GM12891 (cell line): ENCODE results near the gene FBXL4.

Experiments
- DNase-seq: peaks from one replicate; pipeline ENCODE4 v3.0.0; 2011; ENCODE audit warnings: low spot score; ENCODE audit not compliant: insufficient read length
- FAIRE-seq: peaks from 2 replicates; lab custom pipeline; 2011; peaks lifted over from hg19 to GRCh38; lab: Jason Lieb, UNC
- PAX5 ChIP-seq: IDR thresholded peaks from 2 replicates; pipeline ENCODE4 v1.6.1; 2011; ENCODE audit warnings: low read length, moderate library complexity, mild to moderate bottlenecking; ENCODE audit not compliant: insufficient read depth, severe bottlenecking
- POLR2A ChIP-seq: IDR thresholded peaks from 2 replicates; pipeline ENCODE4 v1.6.1; 2011; ENCODE audit warnings: low read depth, low read length, control low read depth
- POLR2AphosphoS5 ChIP-seq: IDR thresholded peaks from 2 replicates; pipeline ENCODE4 v1.6.1; 2011; ENCODE audit warnings: low read depth, low read length, control low read depth
- POU2F2 ChIP-seq: IDR thresholded peaks from 2 replicates; pipeline ENCODE4 v1.6.1; 2011; ENCODE audit warnings: low read depth, mild to moderate bottlenecking, control low read depth, low read length, moderate library complexity
- SPI1 ChIP-seq: IDR thresholded peaks from 2 replicates; pipeline ENCODE4 v1.6.1; 2011; ENCODE audit warnings: low read depth, low read length, control low read depth
- TAF1 ChIP-seq: IDR thresholded peaks from 2 replicates; pipeline ENCODE4 v1.6.1; 2011; ENCODE audit warnings: low read depth, low read length, control low read depth

FBXL4 gene

GRCh38 chr6:98949589-98949988 lies 1.8 kb upstream of the FBXL4 start:
- TF ChIP-seq SPI1 = no peak
- TF ChIP-seq POU2F2 = no peak
- TF ChIP-seq TAF1 = no peak
- no peak for TF ChIP-seq POLR2A
- no peak for TF ChIP-seq POLR2AphosphoS5
- no peak for FAIRE-seq
- DNase-seq = no peak

- no peak for DNase-seq
- no peak for TF ChIP-seq POLR2A
- no peak for FAIRE-seq
Observed at GRCh38 chr6:98946879-98947410, 801 bp downstream of the FBXL4 start.

- no peak for TF ChIP-seq SPI1
- no peak for TF ChIP-seq POLR2AphosphoS5
- TF ChIP-seq TAF1 = no peak
- no peak for TF ChIP-seq PAX5
- TF ChIP-seq POU2F2 = no peak
- TF ChIP-seq POLR2A = no peak
- DNase-seq (no peak), FAIRE-seq (peak; percentile 47)
Observed at GRCh38 chr6:98946266-98946878, 1.4 kb downstream of the FBXL4 start.

- FAIRE-seq (peak; percentile 20), DNase-seq (no peak)
- TF ChIP-seq TAF1 (no peak), SPI1 (peak; percentile 93), PAX5 (no peak), POLR2AphosphoS5 (no peak)
Observed at GRCh38 chr6:98945311-98946115, 2.2 kb downstream of the FBXL4 start.

- peak; percentile 54 for FAIRE-seq
- DNase-seq = no peak
Observed at GRCh38 chr6:98944598-98945081, 3.1 kb downstream of the FBXL4 start.

GRCh38 chr6:98944168-98944567 lies 3.6 kb downstream of the FBXL4 start:
- FAIRE-seq = no peak
- no peak for DNase-seq
- TF ChIP-seq POLR2A = no peak

More at GRCh38 chr6:98944598-98945081, 3.1 kb downstream of the FBXL4 start:
- TF ChIP-seq PAX5 (no peak), SPI1 (no peak), POU2F2 (no peak), POLR2AphosphoS5 (no peak), POLR2A (no peak), TAF1 (no peak)

GRCh38 chr6:98942263-98942803 lies 5.4 kb downstream of the FBXL4 start:
- TF ChIP-seq POLR2AphosphoS5 = no peak
- TF ChIP-seq POU2F2 = no peak
- no peak for TF ChIP-seq POLR2A
- TF ChIP-seq TAF1 = no peak
- no peak for TF ChIP-seq SPI1
- TF ChIP-seq PAX5 = no peak
- no peak for FAIRE-seq
- no peak for DNase-seq

- TF ChIP-seq SPI1 = no peak
- TF ChIP-seq PAX5 = no peak
- no peak for TF ChIP-seq TAF1
- no peak for TF ChIP-seq POLR2A
- TF ChIP-seq POU2F2 = no peak
- TF ChIP-seq POLR2AphosphoS5 = no peak
- no peak for DNase-seq
- peak; percentile 52 for FAIRE-seq
Observed at GRCh38 chr6:98941319-98941718, 6.4 kb downstream of the FBXL4 start.

GRCh38 chr6:98937351-98937750 lies 10.4 kb downstream of the FBXL4 start:
- FAIRE-seq (no peak), DNase-seq (no peak)
- TF ChIP-seq POU2F2 (no peak), TAF1 (no peak), POLR2A (no peak), POLR2AphosphoS5 (no peak), SPI1 (no peak), PAX5 (no peak)

GRCh38 chr6:98932381-98932780 lies 15.4 kb downstream of the FBXL4 start:
- TF ChIP-seq TAF1 (no peak), POU2F2 (no peak), SPI1 (no peak), PAX5 (no peak), POLR2A (no peak), POLR2AphosphoS5 (no peak)
- DNase-seq = no peak
- FAIRE-seq = no peak
